GM12878 (cell line): ENCODE measurements around the gene CORO2B. TPM values are rescaled to one million over a fixed set of nuclear protein-coding genes. Genes with fewer than 3 reads are reported as not detected.
A peak's percentile ranks its signal among the peaks of the same experiment; 100 is the strongest.

ENCODE experiments used
- ATF7 ChIP-seq: fragments of 450-650 bp; IDR thresholded peaks from 2 replicates; pipeline ENCODE4 v1.6.1; 2016; ENCODE audit warnings: low read depth, mild to moderate bottlenecking
- BCL3 ChIP-seq: IDR thresholded peaks from 2 replicates; pipeline ENCODE4 v1.6.1; 2011; ENCODE audit warnings: borderline replicate concordance, low read depth, mild to moderate bottlenecking, moderate library complexity, low read length; ENCODE audit not compliant: insufficient read depth, poor library complexity, severe bottlenecking
- IRF4 ChIP-seq: IDR thresholded peaks from 2 replicates; pipeline ENCODE4 v1.6.1; 2011; ENCODE audit warnings: low read depth, low read length
- MEF2A ChIP-seq: IDR thresholded peaks from 2 replicates; pipeline ENCODE4 v1.6.1; 2011; ENCODE audit warnings: low read depth, mild to moderate bottlenecking, low read length, moderate library complexity; ENCODE audit not compliant: insufficient read depth
- RAD21 ChIP-seq: IDR thresholded peaks from 2 replicates; pipeline ENCODE4 v1.6.1; 2011; ENCODE audit warnings: mild to moderate bottlenecking, low read depth, low read length, moderate library complexity; ENCODE audit not compliant: insufficient read depth
- RELB ChIP-seq: fragments of 450-650 bp; IDR thresholded peaks from 2 replicates; pipeline ENCODE4 v1.6.1; 2017; ENCODE audit warnings: low read depth, mild to moderate bottlenecking, moderate library complexity
- SMC3 ChIP-seq: IDR thresholded peaks from 2 replicates; pipeline ENCODE4 v1.6.1; 2011; ENCODE audit warnings: low read length, improper control_type of control experiment, borderline replicate concordance
- STAT1 ChIP-seq: fragments of 450-650 bp; conservative IDR thresholded peaks from 2 replicates; pipeline ENCODE4 v1.6.1; 2014; ENCODE audit warnings: antibody characterized with exemption, mild to moderate bottlenecking
- STAT3 ChIP-seq: IDR thresholded peaks from 2 replicates; pipeline ENCODE4 v1.6.1; 2011; ENCODE audit warnings: low read depth, low read length, improper control_type of control experiment
- ZBTB33 ChIP-seq: fragments of 450-650 bp; IDR thresholded peaks from 2 replicates; pipeline ENCODE4 v1.6.1; 2017; ENCODE audit warnings: mild to moderate bottlenecking
- polyA plus RNA-seq, 11 experiments: library from polyadenylated mRNA; depleted of rRNA in 4 of 11; unstranded in 6 of 11; stranded (reverse) in 5 of 11; fragments of >200 nt; fragmentation: Nextera tagmentation in 4 of 11; fragmentation: Illumina TruSeq in 1 of 11; extraction: Ambion mirVana in 4 of 11; extraction: Trizol in 1 of 11; gene quantifications; 1 replicate in 1 of 11; 2 replicates in 10 of 11; pipeline versions ENCODE4 v1.2.1 to v1.2.3, GENCODE V29; 2011 to 2016; ENCODE audit warnings: inconsistent platforms in 2 of 11, missing spikeins in 2 of 11, low read depth in 1 of 11
- total RNA-seq, 4 experiments: library from RNA; depleted of rRNA in 3 of 4; stranded (reverse); fragments of >200 nt in 3 of 4; fragmentation: Illumina TruSeq in 1 of 4; extraction: Trizol in 1 of 4; gene quantifications; 2 replicates each; pipeline versions ENCODE4 v1.2.1 to v1.2.3, GENCODE V29; 2013 to 2021

Gene CORO2B
- total and polyA plus RNA-seq, 10 of the 15 experiments (the other 5 are each of a cell fraction or from before 2014, with no cell fraction given): 0.05 to 0.73 (median 0.13) TPM; not detected in 4

GRCh38 chr15:68650901-68651709 lies 72.3 kb downstream of the CORO2B start (continued):
- TF ChIP-seq BCL3 (no peak), STAT1 (no peak), ZBTB33 (no peak), RAD21 (peak; percentile 20; the same call in 1 of the 2 replicates), ATF7 (no peak), IRF4 (no peak), RELB (no peak), STAT3 (no peak), SMC3 (0 out of 2 replicates have a peak, but pooled peaks have one; percentile 15), MEF2A (no peak)
